ENCODE measurements around the gene HIVEP3.
A peak's percentile ranks its signal among the peaks of the same experiment; 100 is the strongest.

The HIVEP3 gene

GRCh38 chr1:41780916-41781315, 137.8 kb downstream of the HIVEP3 start:
- no peak overlapping the region for H3K4me3 ChIP-seq (ENCODE audit: low read depth, low read length)
- TF ChIP-seq POLR2A (IDR thresholded peaks at IDR 0.05; ENCODE audit: extremely low read depth, insufficient read length) (no peak), CTCF (IDR thresholded peaks at IDR 0.05; ENCODE audit: low read depth, low read length) (no peak), MYC (IDR thresholded peaks at IDR 0.05; ENCODE audit: low read depth, low read length) (no peak), MAX (IDR thresholded peaks at IDR 0.05; ENCODE audit: low read depth, low read length) (no peak)
- DNase-seq (ENCODE audit: low read depth), result no peak

GRCh38 chr1:41780322-41780721, 138.4 kb downstream of the HIVEP3 start:
- no peak for DNase-seq (ENCODE audit: low read depth)
- H3K4me3 ChIP-seq (ENCODE audit: low read depth, low read length), result no peak overlapping the region
- TF ChIP-seq MAX (IDR thresholded peaks at IDR 0.05; ENCODE audit: low read depth, low read length) (no peak), MYC (IDR thresholded peaks at IDR 0.05; ENCODE audit: low read depth, low read length) (no peak), POLR2A (IDR thresholded peaks at IDR 0.05; ENCODE audit: extremely low read depth, insufficient read length) (no peak), CTCF (IDR thresholded peaks at IDR 0.05; ENCODE audit: low read depth, low read length) (no peak)

- no peak overlapping the region for H3K4me3 ChIP-seq (ENCODE audit: low read depth, low read length)
- DNase-seq (ENCODE audit: low read depth), result peak; percentile 36
- TF ChIP-seq MAX (IDR thresholded peaks at IDR 0.05; ENCODE audit: low read depth, low read length), result no peak
- TF ChIP-seq MYC (IDR thresholded peaks at IDR 0.05; ENCODE audit: low read depth, low read length), result no peak
- TF ChIP-seq CTCF (IDR thresholded peaks at IDR 0.05; ENCODE audit: low read depth, low read length), result peak; percentile 40
Measured at GRCh38 chr1:41779360-41779759, 139.4 kb downstream of the HIVEP3 start.

GRCh38 chr1:41777695-41778094, 141.0 kb downstream of the HIVEP3 start:
- no peak overlapping the region for H3K4me3 ChIP-seq (ENCODE audit: low read depth, low read length)
- TF ChIP-seq POLR2A (IDR thresholded peaks at IDR 0.05; ENCODE audit: extremely low read depth, insufficient read length) (no peak), MAX (IDR thresholded peaks at IDR 0.05; ENCODE audit: low read depth, low read length) (no peak)
- DNase-seq (ENCODE audit: low read depth), result no peak

GRCh38 chr1:41776891-41777441, 141.8 kb downstream of the HIVEP3 start:
- DNase-seq (ENCODE audit: low read depth), result peak; percentile 44
- TF ChIP-seq MAX (IDR thresholded peaks at IDR 0.05; ENCODE audit: low read depth, low read length) (no peak), POLR2A (IDR thresholded peaks at IDR 0.05; ENCODE audit: extremely low read depth, insufficient read length) (no peak), MYC (IDR thresholded peaks at IDR 0.05; ENCODE audit: low read depth, low read length) (no peak), CTCF (IDR thresholded peaks at IDR 0.05; ENCODE audit: low read depth, low read length) (no peak)
- H3K4me3 ChIP-seq (ENCODE audit: low read depth, low read length), result no peak overlapping the region

- no peak for DNase-seq (ENCODE audit: low read depth)
- TF ChIP-seq MYC (IDR thresholded peaks at IDR 0.05; ENCODE audit: low read depth, low read length), result no peak
- TF ChIP-seq CTCF (IDR thresholded peaks at IDR 0.05; ENCODE audit: low read depth, low read length), result no peak
- no peak for TF ChIP-seq POLR2A (IDR thresholded peaks at IDR 0.05; ENCODE audit: extremely low read depth, insufficient read length)
- no peak overlapping the region for H3K4me3 ChIP-seq (ENCODE audit: low read depth, low read length)
Measured at GRCh38 chr1:41775956-41776585, 142.7 kb downstream of the HIVEP3 start.
